Activated T-helper 9 cell treated with anti-CD3 and anti-CD28 coated beads, Interleukin-2, amount 50 U/mL, for 16 hours (primary cell): ENCODE data around the gene VMO1.
"Not testable (repeated sequence)": the region's sequence is repeated elsewhere in the genome, so short reads cannot be mapped to it uniquely, and the experiment has no call there.

Source experiments
- DNase-seq: peaks from one replicate; pipeline ENCODE4 v3.0.0-alpha.2; 2020; ENCODE audit warnings: low read depth

The VMO1 gene, protein sequence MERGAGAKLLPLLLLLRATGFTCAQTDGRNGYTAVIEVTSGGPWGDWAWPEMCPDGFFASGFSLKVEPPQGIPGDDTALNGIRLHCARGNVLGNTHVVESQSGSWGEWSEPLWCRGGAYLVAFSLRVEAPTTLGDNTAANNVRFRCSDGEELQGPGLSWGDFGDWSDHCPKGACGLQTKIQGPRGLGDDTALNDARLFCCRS

DNA sequence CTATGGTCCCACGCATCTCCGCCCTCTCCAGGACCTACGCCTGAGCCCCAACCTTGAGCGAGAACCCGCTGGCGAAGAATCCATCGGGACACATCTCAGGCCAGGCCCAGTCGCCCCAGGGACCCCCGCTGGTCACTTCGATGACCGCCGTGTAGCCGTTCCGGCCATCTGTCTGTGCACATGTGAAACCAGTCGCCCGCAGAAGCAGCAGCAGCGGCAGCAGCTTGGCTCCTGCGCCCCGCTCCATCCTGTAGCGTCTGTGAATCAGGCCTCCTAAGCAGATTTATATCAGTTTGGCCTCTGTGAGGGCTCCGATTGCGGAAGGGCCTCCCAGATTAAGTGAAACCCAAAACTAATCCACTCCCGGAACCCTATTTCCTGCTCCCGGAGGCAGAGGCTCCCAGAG, at the start of gene VMO1:
Gene VMO1, minus strand, starts transcription at position 259 of the 406 bp plus-strand sequence. Its CDS starts 12 bp downstream, at position 247.
- DNase-seq = no peak

DNA sequence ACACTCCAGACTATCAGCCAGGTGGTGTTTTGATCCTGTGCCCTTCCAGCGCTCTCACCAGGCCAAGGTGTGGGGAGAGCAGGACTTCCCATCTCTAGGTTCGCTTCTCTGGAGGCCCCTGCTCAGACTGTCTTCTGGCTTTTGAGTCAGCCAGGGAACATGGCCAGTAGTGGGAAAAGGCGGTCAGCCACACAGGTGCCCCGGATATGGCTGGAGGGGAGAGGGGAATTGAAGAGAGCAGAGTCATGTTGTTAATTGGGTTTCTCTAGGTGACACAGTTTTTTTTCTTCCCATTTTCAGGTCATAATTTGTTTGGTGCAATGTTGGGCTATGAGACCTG, 48.5 kb upstream of the VMO1 start:
- DNase-seq = no peak

DNA sequence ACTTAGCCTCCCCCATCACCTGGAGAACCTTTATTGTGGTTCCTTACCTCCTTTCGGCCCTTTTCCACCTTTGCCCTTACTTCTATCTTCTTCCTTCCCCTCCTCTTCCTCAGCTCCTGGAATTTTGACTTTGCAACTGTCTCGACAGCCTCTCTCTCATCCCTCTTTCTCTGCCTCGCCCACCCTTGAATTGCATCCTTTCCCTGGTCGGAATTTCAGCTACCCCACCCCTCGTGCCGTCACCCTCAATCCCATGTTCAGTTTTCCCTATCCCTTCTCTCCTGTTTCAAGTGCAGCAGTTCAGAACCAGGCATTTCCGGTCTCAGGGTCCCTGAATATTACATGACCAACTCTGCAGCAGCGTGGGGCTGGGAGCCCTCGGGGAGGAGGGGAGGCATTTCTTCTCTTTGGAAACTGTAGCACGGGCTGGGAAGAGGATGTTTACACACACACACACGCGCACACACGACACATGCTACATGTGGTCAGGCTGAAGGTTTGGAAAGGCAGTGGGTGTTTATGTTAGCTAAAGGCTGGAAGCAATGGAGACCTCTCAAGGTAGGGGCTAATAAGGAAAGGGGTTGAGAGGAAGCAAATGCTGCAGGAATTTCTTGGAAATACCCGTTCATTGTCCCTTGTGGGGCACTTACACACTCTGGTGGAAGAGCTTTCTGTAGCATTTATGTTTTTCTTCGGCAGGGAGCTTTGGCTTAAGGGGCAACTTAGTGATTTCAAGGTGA, 47.9 kb upstream of the VMO1 start:
- no peak for DNase-seq

DNA sequence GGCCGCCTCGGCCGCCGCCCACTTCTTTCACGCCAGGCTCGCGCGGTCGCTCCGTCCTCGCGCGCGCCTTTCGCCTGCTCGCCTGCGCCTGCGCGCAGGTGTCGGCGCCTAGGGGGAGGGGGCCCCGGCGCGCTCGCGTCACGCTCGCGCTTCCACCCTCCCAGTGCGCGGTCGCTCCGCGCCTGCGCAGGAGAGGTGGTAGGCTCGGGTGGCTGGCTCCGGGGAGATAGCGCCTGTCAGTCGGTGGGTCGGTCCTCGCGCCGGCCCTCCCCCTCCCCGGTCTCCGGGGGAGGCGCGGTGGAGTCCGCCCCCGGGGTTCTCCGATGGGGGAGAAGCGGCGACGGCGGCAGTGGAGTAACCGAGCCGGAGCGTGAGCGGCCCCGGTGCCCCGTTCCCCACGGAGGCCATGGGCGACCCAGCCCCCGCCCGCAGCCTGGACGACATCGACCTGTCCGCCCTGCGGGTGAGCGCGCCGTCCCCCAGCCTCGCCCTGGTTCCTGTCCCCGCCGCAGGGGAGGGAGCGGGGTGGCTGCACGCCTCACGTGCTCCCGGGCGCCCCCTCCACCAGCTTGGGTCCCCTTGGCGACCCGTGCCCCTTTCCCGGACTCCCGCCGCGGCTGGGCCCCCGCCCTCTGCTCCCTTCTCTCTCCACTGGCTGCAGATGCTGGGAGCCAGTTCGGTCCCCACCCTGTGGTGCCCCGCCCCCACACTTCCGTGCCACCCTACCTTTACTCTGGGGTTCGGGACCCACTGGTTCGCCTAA, 47.2 kb upstream of the VMO1 start, which contains the start of gene MINK1:
Gene MINK1, plus strand, starts transcription at position 163 of the 763 bp plus-strand sequence. Its CDS starts 244 bp downstream, at position 407.
- peak; percentile 86 for DNase-seq

DNA sequence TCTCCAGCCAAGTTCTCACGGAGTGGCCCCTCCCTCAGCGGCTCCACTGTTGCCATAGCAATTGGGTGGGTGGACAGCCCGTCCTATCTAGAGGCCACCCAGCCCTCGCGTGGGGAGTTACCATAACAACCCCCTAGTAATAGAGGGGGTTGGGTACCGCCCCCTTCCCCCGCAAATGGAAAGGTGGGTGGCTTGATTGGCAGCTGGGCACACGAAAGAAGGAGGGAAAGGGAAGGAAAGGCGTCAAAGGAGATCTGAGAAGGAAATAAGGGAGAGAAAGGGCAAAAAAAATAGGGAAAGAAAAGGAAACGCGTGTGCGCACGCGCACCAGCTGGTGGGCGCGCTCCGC, 46.6 kb upstream of the VMO1 start:
- DNase-seq = not testable (repeated sequence)

DNA sequence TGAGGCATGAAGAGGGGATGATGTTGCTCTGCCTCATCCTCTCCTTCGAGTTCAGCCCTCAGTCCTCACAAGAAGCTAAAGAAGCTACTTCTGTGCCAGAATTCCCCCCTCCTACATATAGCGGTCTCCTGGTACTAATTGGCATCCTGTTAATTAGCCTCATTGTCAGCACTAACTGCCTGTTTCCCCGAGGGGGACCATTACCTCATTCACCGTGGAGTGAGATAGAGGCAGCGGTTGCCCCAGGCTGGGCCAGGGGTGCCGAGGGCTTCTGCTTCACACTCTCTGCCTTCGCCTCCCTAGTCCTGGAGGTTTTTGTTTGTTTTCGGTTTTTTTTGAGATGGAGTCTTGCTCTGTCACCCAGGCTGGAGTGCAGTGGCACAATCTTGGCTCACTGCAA, 41.2 kb upstream of the VMO1 start:
- DNase-seq = no peak

DNA sequence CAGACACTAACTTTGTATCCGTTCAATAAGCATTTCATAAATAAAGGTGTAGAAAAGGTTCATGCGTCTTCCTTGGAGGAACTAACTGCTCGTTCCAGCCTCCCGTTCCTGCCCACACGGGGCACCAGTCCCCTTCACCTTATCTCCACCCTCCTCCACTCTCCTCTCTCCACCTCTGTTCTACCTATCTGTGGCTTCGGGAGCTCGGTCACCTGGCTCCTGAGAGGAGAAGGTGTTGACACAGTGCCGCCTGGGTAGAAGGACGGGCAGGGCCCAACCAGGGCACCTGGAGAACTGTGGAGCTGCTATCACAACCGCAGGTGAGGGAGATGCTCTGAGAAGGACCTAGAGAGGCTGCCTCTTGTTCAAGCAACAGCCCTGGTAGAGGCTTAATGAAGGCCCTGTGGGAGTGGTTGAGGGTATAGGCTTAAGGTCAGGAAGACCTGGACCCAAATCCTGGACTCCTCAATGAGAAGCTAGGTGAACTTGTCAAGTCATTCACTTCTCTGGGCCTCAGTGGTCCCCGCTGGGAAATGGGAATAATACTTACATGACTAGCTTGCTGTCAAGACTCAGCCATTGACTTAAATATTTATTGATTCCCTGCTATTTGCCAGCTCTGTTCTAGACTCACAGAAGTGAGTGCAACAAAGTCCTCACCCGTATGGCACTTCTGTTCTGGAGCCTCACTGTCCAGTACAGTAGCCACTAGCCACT, 37.4 kb upstream of the VMO1 start:
- DNase-seq = no peak

DNA sequence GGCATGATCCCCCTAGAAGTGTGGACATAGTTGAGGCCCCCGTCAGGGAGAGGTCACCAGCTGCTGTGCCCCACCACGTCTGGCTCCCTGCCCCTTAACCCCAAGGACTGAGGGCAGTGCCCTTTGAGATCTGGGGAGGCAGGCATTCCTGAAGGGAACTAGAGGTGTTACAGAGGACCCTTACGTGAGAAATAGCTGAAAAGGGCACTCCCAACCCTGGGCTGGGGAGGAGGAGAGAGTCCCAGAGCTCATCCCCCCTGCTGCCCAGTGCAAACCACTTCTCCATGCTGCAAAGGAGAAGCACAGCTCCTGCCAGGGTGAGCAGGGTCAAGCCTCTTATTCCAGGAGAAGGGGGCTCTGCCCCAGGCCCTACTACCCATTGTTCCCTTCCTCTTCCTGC, 36.7 kb upstream of the VMO1 start:
- DNase-seq = no peak

DNA sequence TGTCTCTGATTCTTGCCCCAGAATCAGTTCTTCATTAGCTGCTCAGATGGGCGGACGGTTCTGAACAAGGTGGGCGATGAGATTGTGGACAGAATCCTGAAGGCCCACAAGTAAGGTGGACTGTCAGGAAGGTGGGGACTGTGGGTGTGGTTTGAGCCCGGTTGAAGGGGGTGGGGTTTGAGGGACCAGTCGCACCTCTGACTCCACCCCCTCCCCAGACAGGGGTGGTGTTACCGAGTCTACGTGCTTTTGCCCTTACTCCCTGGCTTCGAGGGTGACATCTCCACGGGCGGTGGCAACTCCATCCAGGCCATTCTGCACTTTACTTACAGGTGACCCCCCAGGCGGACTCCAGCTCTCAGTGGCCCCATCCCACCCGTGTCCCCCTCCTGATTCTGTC, 32.1 kb upstream of the VMO1 start:
- no peak for DNase-seq

DNA sequence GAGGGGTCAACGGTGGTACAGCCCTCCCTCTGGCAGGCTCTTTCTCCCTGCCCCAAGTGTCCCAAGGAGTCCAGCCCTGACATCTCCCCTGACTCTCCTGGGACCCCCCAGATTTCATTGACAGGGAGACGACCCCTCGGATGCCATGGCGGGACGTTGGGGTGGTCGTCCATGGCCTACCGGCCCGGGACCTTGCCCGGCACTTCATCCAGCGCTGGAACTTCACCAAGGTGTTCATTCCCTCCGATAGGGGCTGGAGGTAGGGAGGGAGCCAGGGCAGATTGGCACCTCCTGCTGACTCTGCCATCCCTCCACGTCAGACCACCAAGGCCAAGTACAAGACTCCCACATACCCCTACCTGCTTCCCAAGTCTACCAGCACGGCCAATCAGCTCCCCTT, 30.7 kb upstream of the VMO1 start:
- no peak for DNase-seq

DNA sequence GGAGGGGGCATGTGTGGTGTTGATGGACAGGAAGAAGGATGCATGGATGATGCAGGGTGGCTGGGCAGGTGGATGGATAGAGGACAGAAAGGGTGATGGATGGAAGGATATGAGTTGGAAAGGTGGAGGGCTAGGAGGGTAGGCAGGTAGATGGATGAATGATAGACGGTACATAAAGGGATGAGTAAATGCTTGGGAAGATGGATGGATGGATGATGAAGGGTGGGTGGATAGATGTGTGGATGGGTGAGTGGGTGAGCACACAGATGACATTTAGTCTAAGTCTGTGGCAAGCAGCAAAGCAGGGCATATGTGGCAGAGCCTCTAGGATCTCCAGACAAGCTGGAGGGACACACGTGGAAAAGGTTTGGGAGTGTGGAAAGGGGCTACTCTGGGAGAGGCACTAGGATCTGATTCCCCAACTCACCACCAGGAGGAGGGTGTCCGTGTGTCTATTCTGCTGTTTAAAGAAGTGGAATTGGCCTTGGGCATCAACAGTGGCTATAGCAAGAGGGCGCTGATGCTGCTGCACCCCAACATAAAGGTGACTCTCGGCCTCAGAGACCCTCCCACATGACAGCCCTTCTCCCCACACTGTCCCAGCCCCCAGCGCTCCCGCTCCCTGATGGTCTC, 29.0 kb upstream of the VMO1 start:
- no peak for DNase-seq

DNA sequence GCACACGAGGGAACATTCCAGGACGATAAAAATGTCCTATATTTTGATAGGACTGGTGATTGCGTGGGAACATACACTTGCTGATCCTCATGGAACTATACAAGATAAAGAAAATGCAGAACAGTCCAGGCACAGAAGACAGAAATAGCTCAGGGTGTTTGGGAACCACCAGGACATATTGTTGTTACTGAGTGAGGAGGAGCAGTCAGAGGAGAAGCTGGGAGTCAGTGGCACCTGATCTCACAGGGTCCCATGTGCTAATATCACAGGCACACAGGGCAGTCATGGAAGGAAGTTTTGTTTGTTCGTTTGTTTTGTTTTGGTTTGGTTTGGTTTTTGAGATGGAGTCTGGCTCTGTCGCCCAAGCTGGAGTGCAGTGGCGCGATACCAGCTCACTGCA, 26.5 kb upstream of the VMO1 start:
- no peak for DNase-seq

DNA sequence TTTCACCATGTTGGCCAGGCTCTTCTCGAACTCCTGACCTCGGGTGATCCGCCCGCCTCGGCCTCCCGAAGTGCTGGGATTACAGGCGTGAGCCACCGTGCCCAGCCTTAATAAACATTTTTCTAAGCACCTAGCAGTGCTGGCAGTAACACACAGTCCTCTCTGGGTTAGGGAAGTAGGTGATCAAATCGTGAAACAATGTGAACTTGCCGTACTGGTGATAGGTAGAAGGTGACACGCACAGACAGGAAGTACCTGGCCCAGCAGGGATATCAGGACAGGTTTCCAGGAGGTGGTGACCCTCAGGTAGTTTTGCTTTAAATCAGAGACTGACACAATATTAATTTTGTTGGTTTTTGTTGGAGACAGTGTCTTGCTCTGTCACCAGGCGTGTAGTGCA, 25.3 kb upstream of the VMO1 start:
- DNase-seq = no peak

DNA sequence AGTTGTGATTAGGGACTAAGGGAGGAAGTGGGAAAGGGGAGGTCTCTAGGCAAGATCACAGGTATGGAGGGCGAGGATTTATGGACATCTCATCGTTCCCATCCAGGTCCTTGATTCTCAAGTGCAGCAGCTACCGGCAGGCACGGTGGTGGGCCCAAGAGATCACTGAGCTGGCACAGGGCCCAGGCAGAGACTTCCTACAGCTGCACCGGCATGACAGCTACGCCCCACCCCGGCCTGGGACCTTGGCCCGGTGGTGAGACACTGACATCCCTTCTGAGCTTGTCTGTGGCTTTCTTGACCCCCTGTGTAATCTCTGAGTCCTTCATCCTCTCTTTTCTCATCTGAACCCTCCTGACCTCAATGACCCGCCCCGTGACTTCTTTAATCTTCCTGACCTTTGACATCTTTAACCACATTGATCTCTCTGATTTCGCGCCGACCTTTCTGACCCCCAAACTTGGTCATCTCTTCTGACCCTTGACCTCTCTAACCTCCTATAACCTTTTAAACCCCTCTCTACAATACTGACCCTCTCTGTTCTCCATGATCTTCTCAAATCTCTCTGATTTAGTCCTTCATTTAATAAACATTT, 24.6 kb upstream of the VMO1 start:
- DNase-seq = no peak

DNA sequence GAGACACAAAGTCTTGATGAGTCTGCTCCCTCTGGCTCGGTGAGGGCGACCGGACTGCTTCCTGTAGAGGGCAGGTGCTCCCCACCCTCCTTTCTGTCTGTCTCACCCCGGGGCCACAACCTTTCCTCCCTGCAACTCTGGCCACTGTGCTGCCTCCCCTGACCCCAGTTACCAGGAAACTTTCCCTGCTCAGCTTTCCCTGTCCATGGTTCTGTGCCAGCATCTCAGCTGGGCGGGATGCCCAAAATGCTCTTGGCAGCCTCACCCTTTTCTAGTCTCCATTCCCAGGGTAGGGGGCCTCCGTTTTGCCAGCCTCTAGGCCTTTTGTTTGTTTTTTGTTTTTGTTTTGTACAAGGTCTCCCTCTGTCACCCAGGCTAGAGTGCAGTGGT, 22.2 kb upstream of the VMO1 start:
- no peak for DNase-seq

DNA sequence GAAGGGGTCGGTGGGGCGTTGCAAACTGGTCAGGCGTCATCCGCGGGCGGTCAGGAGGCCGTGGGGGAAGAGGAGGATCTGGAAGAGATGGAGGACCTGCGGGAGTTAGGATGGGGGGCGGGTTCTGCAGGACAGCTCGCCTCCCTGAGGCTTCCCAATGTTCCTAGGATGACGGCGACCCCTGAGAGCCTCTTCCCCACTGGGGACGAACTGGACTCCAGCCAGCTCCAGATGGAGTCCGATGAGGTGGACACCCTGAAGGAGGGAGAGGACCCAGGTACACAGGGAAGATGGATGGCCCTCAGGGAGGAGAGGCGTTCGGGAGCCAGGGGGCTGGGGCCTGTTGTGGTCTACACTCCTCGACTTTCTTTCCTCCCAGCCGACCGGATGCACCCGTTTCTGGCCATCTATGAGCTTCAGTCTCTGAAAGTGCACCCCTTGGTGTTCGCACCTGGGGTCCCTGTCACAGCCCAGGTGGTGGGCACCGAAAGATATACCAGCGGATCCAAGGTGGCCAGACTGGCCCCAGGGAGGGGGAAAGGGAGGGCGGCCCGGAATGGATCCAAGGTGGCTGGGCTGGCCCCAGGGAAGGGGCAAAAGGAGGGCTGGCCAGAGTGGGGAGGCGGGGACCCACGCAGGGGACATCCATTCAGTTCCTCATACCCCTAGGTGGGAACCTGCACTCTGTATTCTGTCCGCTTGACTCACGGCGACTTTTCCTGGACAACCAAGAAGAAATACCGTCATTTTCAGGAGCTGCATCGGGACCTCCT, 21.6 kb upstream of the VMO1 start:
- DNase-seq = no peak

DNA sequence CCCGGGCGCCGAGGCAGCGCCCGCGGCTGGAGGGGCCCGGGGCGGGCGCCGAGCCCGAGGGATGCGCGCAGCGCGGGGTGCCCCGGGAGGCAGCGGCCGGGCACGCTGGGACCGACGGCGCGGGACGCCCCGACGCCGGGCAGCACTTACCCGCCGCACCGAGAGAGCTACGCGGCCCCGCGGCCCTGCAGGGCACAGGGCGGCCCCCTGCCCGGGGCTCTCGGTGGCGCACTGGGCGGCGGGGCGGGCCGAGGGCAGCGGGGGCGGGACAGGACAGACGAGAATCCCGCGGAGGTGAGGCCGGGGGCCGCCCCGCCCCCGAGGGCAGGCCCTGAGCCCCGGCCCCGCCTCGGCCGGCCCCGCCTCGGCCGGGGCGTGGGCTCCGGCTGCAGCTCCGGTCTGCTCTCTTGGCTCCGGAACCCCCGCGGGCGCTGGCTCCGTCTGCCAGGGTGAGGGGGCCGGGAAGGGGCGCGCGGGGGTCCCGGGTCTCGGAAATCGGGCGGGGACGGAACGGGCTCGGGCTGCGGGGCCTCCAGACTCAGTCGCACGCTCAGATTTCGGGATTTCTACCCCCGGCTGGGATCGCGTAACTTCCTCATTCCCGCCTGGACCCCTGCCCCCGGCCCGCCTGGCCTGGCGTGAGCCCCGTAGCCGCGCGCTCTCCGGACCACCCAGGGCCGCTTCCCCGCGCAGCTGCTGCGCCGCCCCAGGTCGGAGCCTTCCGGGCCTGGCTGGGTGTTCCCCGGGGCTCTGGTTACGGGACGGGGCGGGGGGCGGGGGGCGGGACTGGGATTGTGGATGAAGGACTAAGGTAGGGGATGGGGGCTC, 20.8 kb upstream of the VMO1 start, which contains the start of gene PLD2:
Gene PLD2, plus strand, starts transcription at position 376 of the 828 bp plus-strand sequence. CDS start 621 bp downstream, outside the sequence.
- DNase-seq = peak; percentile 84

DNA sequence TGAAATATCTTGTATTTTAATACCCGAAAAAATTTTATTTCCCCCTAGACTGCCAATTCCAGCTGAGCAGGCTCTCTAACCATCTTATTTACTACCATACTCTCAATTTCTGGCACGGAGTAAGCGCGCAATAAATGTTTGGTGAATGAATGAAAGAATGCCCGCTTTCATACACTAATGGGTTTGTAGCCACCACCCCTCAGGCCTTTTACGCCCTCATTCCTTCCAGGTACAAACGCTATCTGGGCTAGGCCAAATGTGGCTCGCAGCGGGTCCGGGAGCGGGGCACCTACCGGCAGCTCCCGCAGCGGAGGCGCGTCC, 20.3 kb upstream of the VMO1 start:
- no peak for DNase-seq

DNA sequence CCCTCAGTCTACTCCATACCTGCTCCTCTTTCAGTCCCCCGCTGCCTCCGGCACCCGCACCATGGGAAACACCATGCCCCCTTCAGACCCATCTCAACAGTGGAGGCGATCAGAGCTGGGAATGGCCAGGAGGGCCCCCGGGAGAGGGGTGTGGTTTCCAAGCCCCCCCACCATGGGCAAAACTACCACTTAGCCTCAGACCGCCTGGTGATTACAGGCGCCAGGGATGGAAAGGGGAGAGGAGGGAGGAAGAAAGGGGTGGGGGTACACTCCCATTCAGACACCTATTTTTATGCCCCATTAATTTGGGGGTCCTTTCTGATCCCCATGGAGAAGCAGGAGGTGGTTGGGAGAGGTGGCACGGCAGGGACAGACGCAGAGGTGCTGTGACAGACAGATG, 16.1 kb upstream of the VMO1 start, which contains the start of gene C17orf114:
Gene C17orf114, minus strand, starts transcription at position 101 of the 400 bp plus-strand sequence.
- DNase-seq = no peak
